Kidney epithelial cell (primary cell): ENCODE data around the gene ABL1. TPM values are rescaled to one million over a fixed set of nuclear protein-coding genes. Genes with fewer than 3 reads are reported as not detected.

Experiments
- DNase-seq: peaks from one replicate; pipeline ENCODE4 v3.0.0-alpha.2; 2010; ENCODE audit warnings: low read depth
- H3K27me3 ChIP-seq: 2 replicates; pipeline ENCODE4 v1.6.0; 2011; ENCODE audit warnings: low read length; ENCODE audit not compliant: control insufficient read depth, insufficient read depth
- H3K36me3 ChIP-seq: 2 replicates; pipeline ENCODE4 v1.5.1; 2011; ENCODE audit warnings: low read length; ENCODE audit not compliant: control insufficient read depth, insufficient read depth
- H3K4me3 ChIP-seq: 2 replicates; pipeline ENCODE4 v1.5.1; 2011; ENCODE audit warnings: low read depth, mild to moderate bottlenecking, control low read depth, low read length
- total RNA-seq: library from RNA; depleted of rRNA; stranded (reverse); fragments of >200 nt; gene quantifications from 2 replicates; pipeline ENCODE4 v1.2.3, GENCODE V29; 2015
- TF ChIP-seq, protein P1 (sequence below): IDR thresholded peaks from 2 replicates; pipeline ENCODE4 v1.5.1; 2011; ENCODE audit warnings: mild to moderate bottlenecking, moderate library complexity, low read length, control low read depth, inconsistent platforms; ENCODE audit not compliant: insufficient read depth, poor library complexity, severe bottlenecking

ABL1 gene
- total RNA-seq, 1 donor from 2014 or later, result 83.7 TPM

DNA sequence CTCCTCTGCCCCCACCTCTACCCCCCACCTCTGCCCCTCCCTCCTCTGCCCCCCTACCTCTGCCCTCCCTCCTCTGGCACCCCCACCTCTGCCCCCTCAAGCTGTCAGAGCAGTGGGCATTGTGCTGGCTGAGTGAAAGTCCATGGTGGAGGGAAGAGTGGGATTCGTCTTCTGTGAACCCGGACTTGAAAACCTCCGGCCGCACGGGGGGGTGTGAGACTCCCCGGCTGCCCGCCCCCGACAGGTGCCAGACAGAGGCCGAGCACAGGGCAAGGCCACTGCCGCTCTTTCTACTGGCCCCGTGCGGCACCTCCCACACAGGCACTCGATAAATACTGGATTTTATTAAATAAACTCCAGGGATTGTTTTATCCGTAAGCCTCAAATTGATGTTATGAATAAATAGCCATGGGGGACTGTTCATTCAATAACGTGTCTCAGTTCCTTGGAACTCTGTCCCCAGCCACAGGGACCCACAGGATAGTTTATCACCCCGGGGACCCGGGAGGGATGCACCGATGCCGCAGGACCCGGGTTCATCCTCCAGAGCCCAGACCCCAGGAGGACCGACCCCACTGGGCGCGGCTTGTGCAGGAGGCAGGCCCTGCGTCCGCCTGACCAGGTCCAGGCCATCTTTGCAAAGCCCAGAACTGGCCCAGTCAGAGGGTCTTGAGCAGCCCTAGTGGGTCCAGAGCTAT lies 64.1 kb downstream of the ABL1 start:
- H3K4me3 ChIP-seq, result no peak overlapping the region
- peaks cover 43% of the 10 kb centered on the region for H3K27me3 ChIP-seq
- no peaks in the 10 kb centered on the region for H3K36me3 ChIP-seq
- DNase-seq, result no peak
- TF ChIP-seq, protein P1, sequence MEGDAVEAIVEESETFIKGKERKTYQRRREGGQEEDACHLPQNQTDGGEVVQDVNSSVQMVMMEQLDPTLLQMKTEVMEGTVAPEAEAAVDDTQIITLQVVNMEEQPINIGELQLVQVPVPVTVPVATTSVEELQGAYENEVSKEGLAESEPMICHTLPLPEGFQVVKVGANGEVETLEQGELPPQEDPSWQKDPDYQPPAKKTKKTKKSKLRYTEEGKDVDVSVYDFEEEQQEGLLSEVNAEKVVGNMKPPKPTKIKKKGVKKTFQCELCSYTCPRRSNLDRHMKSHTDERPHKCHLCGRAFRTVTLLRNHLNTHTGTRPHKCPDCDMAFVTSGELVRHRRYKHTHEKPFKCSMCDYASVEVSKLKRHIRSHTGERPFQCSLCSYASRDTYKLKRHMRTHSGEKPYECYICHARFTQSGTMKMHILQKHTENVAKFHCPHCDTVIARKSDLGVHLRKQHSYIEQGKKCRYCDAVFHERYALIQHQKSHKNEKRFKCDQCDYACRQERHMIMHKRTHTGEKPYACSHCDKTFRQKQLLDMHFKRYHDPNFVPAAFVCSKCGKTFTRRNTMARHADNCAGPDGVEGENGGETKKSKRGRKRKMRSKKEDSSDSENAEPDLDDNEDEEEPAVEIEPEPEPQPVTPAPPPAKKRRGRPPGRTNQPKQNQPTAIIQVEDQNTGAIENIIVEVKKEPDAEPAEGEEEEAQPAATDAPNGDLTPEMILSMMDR, result no peak

DNA sequence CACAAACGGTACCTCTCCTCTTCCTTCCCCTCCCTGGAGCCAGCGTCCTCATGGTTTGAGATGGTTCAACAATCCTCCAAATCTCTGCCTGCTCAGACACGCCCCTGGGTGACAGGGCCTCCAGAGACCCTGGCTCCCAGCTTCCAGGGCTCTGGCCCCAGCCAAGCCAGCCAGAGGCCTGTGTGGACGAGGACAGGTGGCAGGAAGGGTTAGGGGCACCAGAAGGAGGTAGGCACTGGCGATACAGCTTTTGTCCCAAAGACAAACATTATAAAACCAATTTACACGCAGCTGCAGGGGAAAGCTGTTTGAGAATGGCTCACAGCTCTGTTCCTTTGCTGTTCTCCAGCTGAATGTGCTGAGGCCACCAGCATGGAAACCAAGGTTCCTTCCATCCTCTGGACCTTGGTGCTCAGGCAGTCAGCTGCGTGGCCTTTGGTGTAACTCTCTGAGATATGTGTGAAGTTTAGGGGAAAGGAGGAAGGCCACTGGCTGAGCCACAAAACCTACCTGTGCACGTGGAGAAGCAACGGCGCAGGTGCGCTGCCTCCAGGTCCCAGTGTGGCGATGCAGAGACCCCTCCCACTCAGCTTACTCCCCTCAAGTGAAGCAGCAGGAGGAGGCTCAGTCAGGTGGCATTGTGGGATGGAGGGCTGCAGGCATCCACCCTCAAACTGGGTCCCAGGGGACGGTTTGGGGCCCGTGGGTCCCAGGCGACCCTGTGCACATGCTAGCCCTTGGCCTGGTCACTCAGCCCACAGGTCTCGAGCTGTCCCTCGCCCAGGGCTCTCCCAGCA lies 65.8 kb downstream of the ABL1 start:
- Histone ChIP-seq H3K36me3 (no peaks in the 10 kb centered on the region), H3K27me3 (peaks cover 49% of the 10 kb centered on the region), H3K4me3 (no peak overlapping the region)
- no peak for DNase-seq
- TF ChIP-seq, protein P1, result no peak

DNA sequence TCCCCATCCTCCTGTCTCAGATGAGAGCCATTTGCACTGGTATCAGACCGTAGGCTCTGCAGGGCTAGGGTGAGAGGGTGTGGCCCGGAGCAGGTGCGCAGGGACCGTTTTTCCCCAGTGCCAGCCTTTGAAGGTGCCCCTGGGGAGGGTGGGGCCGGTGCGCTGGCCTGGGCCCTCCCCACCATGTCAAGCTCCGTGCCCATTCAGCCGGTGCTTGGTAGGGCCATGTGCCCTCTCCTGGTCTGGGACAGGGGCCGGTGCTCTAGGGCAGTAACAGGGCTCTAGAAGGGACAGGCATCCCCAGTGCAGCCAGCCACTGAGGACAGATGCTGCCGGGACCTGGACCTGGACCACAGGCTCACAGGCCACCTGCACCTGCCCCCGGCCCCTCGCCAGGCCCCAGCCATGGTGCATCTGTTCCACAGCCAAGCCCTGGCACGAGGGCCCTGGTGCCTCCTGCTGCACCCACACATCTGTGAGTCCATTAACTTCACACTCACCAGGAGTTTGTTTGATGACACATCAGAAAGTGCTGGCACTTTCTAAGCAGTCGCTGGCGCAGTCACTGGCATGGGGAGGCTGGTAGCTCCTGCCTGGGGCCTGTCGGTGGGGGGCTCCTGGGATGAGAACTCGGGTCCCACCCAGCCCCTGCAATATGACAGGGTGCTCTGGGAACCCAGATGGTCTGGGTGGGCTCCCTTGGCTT lies 66.6 kb downstream of the ABL1 start:
- TF ChIP-seq, protein P1, result no peak
- Histone ChIP-seq H3K36me3 (no peaks in the 10 kb centered on the region), H3K4me3 (no peak overlapping the region), H3K27me3 (peaks cover 47% of the 10 kb centered on the region)
- no peak for DNase-seq

DNA sequence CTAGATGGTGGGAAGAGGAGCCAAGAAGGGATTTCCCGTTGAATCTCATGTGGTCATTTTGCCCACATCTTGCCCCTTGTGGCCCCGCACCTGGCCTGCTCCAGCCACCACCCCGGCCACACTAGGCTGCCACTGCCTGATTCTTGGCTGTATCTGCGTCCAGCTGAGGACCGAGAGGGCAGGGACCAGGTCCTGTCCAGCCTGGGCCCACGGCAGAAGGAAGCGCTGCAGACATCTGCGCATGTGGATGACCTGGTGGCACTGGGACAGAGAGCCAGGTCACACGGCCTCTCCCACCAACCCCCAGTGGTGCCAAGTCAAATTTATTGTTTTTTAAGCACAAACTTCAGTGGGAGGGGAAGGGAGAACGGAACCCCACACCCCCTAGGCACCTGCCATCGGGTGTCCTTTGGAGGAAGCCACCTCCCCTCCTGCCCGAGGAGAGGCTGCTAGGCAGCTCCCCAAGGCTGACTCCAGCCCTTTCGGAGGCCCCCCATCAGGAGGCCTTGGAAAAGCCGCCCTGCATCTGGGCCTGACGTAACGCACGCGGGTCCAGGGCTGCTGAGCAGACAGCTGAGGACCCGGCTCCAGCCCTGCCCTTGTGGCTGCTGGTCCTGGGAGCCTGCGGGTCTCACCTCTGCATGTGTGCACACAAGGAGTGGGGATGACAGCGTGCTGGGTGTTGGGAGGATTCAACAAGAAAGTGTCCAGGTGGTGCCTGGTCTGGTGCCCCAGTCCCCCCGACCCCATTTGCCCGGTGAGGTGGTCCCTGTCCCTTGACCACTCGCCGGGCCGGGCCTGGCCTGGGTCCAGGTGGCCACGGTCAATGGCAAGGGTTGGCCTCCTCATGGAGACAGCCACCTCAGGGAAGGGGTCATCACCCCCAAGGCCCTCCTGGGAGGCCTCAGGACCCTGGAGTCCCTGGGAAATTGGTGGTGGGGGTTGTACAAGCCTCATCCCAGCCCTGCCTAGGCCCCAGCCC lies 67.4 kb downstream of the ABL1 start:
- no peak for DNase-seq
- H3K27me3 ChIP-seq, result peaks cover 39% of the 10 kb centered on the region
- TF ChIP-seq, protein P1, result no peak
- no peaks in the 10 kb centered on the region for H3K36me3 ChIP-seq
- no peak overlapping the region for H3K4me3 ChIP-seq

DNA sequence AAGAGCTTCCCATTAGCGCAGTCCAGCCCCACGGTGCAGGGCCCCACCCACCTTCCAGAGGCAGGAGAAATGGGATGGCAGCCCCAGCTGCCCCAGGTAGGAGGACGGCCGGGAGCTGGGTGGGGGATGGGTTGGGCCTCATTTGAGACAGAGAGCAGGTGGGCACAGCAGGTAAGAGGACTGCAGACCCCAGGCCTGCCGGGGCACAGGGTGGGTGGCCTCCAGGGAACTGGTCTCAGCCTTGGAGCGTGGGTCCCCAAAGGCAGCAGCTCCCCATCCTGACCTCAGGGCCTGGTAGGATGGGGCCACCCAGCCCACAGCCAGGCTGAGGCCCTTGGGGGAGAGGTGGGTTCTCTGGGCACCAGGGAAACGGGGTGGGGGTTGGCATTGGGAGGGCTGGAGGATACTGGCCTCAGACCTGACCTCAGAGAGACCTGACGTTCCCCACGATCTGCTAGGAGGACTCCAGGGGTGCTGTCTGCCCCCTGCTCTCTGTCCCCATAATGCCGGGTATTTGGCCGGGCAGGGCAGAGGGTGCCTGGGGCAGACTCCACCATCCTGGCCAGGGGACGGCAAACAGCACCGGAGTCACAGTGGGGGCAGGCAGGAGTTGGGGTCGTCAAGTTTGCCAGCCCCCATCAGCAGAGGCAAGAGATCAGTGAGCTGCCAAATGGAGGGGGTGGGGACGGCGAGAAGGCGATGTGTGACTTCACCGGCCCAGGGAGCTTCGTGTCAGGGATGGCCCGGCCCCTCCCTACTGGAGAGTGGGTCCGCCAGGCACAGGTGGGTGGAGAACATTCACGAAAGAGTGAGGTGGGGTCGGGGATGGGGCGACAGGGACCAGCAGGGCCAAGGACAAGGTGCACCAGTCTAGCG lies 68.4 kb downstream of the ABL1 start:
- H3K27me3 ChIP-seq, result peaks cover 30% of the 10 kb centered on the region
- H3K4me3 ChIP-seq, result no peak overlapping the region
- H3K36me3 ChIP-seq, result no peaks in the 10 kb centered on the region
- DNase-seq, result no peak
- TF ChIP-seq, protein P1, result no peak
